GM18508 (cell line): ENCODE results near the gene ITSN2.
"Not testable (repeated sequence)": the region's sequence is repeated elsewhere in the genome, so short reads cannot be mapped to it uniquely, and the experiment has no call there.

Source experiments
- ATAC-seq: cut with Tn5 transposase; IDR thresholded peaks from one replicate; pipeline ENCODE4 v1.9.1; 2021; ENCODE audit warnings: moderate number of reproducible peaks; ENCODE audit not compliant: insufficient read depth, unreplicated experiment

ITSN2 gene

GRCh38 chr2:24365051-24365450, 4.7 kb upstream of the ITSN2 start:
- ATAC-seq = no peak

DNA sequence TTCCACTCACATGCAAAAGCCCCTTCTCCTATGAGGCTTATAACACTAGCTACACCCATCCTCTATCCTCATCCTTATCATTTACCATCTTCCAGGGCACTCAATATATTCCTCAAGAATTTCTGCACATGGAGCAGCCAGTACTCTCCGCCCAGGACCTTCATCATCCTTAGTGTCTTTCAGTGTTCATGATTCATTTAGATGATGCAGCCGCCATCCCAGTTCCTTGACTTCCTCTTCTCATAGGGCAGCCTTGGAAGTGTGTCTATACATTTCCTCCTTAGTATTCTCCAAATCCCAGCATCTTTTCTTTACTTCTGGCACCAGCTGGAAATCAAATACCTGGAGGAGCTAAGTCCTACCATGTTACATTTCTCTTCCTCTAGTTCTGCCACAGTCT, 3.0 kb upstream of the ITSN2 start:
- ATAC-seq = no peak

DNA sequence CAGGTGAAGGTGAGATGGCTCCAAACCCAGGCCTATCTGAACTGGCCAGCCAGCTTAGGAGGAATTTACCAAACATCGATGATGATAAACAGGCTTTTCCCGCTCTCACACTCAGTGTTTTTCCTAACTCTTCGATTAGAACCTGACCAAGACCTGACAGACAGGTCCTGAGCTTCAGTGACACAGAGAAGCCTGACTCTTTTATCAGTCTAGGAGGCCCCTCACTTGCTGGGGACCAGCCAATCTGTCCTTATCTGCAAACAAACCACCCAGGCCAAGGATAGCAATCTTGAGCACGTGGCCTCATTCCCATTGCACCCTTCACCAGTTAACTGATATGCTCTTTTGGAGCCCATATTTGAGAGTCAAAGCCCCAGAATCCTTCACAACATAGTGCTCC, 1.9 kb upstream of the ITSN2 start:
- no peak for ATAC-seq

DNA sequence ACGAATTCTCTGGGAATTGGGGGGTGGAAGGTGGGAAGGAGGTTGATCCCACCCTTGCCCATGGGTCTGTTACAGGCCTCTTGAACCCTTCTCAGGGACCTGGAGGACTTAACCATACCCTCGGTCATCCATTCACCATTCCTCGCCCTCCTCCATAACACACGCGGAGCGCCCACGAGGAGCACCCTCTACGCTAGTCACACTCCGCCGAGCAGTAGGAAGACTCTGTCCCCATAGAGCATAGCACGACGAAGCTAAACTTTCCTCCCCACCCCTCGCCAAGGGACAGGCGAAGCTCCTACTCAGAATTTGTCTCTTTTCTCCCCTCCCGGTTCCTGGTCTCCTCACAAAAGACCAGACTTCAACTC, 611 bp upstream of the ITSN2 start:
- ATAC-seq = no peak

DNA sequence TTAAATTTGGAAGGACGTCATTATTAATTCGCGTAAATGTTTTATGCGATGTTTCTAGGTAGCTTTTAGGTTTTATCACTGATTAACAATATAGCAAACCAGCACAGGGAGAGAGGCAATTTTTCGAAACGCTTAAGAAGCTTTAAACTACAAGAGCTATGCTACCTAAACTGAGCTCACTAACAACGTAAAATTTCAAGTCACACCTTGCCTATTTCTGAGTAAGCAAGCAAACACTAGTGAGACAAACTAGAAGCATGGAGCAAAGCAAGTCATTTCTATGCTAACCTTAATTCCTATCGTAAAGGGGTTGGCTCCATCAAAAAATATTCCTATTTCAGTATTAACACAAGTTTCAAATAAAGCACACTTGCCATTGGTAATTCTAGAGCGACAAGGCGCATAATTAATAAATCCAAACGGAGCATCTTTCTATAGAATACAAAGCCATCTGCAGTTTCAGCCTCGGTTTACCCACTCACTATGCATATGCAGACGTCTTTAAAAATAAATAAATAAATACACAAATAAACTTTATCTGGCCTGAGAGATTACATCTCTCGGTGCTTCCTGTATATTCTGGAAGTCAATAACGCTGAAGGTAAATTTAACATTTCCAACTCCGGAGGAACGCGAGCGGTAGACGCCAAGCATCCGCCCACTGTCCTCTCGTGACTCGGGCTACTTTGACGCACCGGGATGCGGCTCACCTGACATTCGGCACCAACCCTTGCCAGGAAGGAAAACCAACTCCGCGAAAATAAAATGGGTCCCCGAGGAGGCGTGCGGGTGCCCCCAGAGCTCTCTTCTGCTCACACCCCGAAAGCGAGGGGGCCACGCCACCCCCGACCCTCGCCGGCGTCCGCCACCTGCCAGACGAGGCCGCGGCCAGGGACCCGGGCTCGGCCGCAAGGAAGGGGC, 947 bp downstream of the ITSN2 start:
- ATAC-seq = no peak

DNA sequence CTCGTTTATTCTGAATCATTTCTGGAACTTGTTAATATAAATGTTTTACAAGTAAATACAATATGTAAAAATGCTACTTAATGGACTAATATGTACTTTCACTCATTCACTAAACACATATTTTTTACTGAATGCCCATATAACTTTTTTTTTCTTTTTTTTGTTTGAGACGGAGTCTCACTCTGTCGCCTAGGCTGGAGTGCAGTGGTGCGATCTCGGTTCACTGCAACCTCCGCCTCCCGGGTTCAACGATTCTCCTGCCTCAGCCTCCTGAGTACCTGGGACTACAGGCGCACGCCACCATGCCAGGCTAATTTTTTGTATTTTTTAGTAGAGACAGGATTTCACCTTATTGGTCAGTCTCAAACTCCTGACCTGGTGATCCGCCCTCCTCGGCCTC, 2.6 kb downstream of the ITSN2 start:
- not testable (repeated sequence) for ATAC-seq

DNA sequence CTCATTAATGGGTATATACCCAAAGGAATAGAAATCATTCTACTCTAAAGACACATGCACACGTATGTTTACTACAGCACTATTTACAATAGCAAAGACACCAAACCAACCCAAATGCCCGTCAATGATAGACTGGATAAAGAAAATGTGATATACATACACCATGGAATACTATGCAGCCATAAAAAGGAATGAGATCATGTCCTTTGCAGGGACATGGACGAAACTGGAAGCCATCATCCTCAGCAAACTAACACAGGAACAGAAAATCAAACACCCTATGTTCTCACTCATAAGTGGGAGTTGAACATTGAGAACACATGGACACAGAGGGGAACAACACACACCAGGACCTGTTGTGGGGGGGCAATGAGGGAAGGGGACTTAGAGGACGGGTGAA, 3.2 kb downstream of the ITSN2 start:
- not testable (repeated sequence) for ATAC-seq

DNA sequence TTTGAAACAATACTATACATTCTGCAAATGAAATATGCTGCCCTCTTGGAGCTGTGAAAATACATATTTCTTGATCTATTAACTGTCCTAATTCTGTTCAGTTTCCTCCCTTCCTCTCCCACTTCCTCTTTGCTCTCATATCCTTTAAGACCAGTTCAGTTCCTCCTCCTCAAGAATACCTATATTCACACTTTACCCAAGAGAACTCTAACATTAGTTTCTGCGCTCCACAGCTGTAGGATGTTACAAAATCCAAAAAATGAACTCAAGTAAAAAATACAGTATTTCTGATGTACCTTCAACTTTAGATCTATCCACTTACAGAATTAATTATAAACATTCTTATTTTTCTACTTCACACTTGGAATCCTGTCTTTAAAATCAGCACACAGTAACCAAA, 5.4 kb downstream of the ITSN2 start:
- ATAC-seq = no peak

- ATAC-seq = no peak
Measured at GRCh38 chr2:24354395-24354794, 5.9 kb downstream of the ITSN2 start.

DNA sequence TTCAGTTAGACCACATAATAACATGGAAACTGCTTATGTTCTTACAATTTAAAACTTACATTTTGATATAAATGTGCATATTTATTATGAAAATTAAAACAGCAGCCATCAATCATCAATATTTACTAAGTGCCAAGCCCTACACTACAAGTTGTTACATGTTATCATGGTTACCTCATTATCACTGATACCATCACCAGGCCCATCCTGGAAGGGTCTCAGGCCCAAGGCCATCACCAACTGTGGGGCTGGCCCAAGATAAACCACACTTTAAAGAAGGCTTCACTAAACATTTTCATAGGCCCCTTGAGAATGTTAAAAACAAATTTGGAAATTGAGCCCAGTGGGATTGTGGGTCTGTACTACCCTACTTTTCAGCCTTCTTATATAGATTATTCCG, 6.4 kb downstream of the ITSN2 start:
- ATAC-seq = no peak

DNA sequence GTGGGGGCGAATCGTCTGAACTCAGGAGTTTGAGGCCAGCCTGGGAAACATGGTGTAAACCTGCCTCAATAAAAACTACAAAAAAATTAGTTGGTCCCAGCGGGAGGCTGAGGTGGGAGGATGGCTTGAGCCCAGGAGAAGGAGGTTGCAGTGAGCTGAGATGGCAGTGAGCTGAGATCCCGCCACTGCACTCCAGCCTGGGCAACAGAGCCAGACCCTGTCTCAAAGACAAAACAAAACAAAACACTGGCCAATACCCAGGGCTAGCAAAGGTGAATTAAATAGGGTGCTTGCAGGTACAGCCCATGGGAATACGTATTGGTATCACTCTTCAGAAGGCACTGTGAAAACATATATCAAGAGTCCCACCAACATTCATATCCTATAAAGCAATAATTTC, 7.0 kb downstream of the ITSN2 start:
- ATAC-seq = no peak

DNA sequence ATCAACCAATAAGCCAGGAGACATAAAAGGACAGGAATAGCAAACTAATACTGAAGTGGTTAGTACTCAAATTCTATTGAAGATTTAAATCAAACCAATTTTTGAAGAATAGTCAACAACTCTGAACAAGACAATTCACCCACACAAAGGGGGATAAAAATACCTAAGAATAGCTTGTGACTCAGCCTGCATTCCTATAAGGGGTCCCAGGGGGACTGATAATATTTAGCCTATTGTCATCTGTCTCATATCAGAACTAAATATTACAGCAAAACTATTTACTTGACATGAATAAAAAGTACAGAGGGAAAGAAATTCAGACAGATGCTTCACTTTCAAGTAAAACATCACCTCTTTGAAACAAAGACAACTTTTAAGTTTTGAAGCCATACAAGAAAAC, 7.7 kb downstream of the ITSN2 start:
- ATAC-seq = no peak

DNA sequence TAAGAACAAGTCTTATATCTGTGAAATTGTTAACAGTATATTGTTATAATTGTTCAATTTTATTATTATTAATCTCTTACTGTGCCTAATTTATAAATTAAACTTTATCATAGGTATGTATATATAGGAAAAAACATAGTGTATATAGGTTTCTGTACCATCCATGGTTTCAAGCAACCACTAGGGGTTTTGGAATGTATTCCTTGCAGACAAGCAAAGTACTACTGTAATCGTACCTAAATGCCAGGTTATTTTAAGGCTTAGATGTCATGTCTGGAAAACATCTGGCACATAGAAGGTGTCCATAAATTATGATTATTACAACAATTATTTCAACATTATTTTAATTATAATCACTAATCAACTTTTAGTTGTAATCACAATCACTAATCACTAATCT, 8.4 kb downstream of the ITSN2 start:
- ATAC-seq = no peak

GRCh38 chr2:24351627-24351938, 8.8 kb downstream of the ITSN2 start:
- no peak for ATAC-seq

DNA sequence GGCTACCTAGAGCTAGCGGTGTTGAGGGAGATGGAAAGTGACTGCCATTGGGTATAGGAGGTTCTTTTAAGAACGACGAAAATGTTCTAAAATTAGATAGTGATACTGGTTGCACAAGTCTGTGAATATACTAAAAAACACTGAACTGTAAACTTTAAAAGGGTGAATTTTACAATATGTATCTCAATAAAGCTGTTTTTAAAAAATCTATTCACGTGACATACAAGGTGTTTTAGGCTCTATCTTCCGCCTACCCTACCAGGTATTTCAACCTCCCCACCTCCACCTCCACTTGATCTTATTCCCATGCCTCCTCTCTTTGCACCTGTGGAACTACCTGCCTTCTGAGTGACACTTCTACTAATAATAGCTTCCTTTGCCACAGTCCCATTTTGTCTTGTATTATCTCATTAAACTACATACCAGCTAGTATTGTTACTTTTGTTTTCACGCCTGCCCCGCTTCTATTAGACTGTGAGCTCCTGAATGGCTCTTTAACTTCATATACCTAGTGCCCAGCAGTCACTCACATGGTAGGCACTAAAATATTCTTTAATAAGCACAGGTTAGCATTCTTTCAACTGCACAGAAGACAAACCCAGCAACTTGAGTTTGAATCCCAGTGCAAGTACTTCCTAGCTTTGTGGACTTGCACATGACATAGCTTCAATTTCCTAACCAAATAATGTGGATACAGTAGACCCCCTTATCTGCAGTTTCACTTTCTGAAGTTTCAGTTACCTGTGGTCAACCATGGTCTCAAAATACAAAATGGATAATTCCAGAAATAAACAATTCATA, 9.3 kb downstream of the ITSN2 start:
- no peak for ATAC-seq

GRCh38 chr2:24349097-24349496, 11.2 kb downstream of the ITSN2 start:
- ATAC-seq = no peak

DNA sequence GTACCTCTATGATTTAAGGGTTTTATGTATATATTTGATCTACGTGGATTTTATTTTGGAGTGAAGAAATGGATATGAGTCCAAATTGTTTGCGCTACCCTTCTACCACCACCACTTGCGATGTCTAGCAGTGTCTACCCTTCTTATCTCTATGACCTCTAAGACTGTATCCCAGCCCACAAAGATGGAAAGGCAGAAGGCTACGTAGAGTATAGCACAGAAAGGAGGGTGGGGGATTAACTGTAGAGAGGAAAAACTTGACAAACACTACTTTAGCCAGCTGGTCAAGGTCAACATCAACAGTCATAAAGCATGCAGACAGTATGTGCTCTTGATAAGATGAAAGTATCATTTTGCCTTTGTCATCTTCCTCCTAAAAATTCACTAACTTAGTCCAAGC, 14.4 kb downstream of the ITSN2 start:
- no peak for ATAC-seq

- peak; percentile 63 for ATAC-seq
Measured at GRCh38 chr2:24343225-24343882, 17.0 kb downstream of the ITSN2 start.

DNA sequence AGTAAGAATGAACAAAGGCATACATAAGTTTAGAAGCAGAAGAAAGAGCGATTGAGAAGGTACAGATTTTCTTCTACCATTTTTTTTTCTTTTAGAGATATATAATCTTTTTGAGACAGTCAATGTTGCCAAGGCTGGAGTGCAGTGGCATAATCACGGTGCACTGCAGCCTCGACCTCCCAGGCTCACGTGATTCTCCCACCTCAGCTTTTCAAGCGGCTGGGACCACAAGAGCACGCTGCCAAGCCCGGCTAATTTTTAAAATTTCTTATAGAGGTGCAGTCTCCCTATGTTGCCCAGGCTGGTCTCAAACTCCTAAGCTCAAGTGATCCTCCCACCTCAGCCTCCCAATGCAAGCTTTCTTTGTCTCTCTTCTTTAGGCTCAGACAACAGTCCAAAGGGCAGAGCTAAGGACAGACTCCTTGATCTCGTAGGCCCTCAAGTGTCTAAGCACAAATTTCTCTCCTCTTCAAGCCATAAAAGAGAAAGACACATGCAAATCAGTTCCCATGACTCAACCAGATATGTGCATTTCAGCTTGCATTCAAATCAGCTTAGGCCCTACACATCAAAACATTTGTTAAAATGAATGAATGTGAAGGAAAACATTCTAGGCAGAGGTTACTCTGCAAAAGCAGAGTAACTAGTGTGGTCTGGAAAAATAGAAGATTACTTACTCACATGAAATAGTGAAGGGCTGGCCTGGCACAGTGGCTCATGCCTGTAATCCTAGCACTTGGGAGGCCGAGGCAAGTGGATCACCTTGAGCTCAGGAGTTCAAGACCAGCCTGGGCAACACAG, 18.0 kb downstream of the ITSN2 start:
- no peak for ATAC-seq

GRCh38 chr2:24339856-24340262, 20.5 kb downstream of the ITSN2 start:
- ATAC-seq = no peak
